ENCODE measurements around the gene ARHGDIB.

The ARHGDIB gene

DNA sequence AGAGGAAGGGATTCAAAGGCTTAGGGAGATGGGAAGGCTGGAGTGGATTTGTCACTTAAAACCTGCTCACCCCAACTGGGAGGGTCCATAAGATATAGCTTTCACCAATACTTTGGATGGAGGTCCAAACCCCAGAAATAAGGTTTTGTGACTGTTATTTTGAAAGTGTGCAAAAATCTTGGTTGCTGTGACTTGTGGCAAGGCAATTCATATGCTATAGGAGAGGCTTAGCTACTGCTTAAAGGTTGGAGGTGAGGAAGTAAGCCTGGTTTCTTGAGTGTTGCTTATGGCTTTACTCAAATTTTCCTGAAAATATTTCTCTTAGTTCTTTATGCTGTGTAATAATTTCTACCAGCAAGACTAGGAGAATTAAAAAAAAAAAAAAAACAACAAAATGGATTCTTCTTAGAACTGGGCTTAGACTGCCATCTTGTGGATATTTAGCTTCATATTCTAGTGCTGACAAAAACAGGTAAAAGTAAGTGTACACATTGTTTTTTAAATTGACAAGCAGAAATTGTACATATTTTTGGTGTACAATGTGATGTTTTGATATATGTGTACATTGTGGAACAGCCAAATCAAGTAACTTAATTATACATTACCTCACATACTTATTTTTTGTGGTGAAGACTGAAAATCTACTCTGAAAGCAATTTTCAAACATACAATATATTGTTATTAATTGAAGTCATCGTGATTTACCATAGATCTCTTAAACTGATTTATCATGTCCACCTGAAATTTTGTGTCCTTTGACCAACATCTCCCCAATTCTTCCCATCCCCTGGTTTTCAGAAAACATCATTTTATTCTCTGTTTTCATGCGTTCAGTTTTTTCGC, 34.4 kb upstream of the ARHGDIB start:
- H3K27ac ChIP-seq (ENCODE audit: low read depth, low read length) = no peak overlapping the region
- no peaks in the 10 kb centered on the region for H3K4me1 ChIP-seq (ENCODE audit: control insufficient read depth, insufficient read depth, low read length)
- no peak overlapping the region for H3K9ac ChIP-seq (ENCODE audit: low read depth, low read length)

DNA sequence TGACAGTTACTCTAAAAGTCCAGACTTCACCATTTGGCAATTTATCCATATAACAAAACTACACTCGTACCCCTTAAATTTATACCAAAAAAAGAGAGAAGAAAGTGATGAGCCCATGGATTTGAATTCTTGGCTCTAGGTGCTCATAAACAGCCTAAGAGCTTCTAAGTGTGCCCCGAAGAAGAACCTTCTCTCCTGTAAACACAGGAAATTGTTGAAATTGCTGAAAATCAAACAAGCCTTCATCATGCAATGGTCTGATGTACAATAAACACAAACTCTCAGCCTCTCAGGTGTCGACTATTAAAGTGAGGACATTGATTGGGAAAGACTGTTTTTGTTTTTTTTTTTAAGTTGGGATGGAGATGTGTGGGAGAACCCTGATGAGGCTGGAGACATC, 33.2 kb upstream of the ARHGDIB start:
- Histone ChIP-seq H3K27ac (ENCODE audit: low read depth, low read length) (no peak overlapping the region), H3K36me3 (ENCODE audit: control insufficient read depth, insufficient read depth, low read length) (no peaks in the 10 kb centered on the region), H3K27me3 (ENCODE audit: control insufficient read depth, insufficient read depth, low read length) (no peaks in the 10 kb centered on the region), H3K4me3 (ENCODE audit: low read depth, low read length) (no peak overlapping the region), H3K4me1 (ENCODE audit: control insufficient read depth, insufficient read depth, low read length) (no peaks in the 10 kb centered on the region), H3K9ac (ENCODE audit: low read depth, low read length) (no peak overlapping the region), H3K9me3 (ENCODE audit: control insufficient read depth, insufficient read depth, low read length) (no peaks in the 10 kb centered on the region)

More for the DNA sequence above, 34.4 kb upstream of the ARHGDIB start:
- H3K27me3 ChIP-seq (ENCODE audit: control insufficient read depth, insufficient read depth, low read length) = no peaks in the 10 kb centered on the region
- H3K4me3 ChIP-seq (ENCODE audit: low read depth, low read length) = no peak overlapping the region
- no peaks in the 10 kb centered on the region for H3K9me3 ChIP-seq (ENCODE audit: control insufficient read depth, insufficient read depth, low read length)
- no peaks in the 10 kb centered on the region for H3K36me3 ChIP-seq (ENCODE audit: control insufficient read depth, insufficient read depth, low read length)

DNA sequence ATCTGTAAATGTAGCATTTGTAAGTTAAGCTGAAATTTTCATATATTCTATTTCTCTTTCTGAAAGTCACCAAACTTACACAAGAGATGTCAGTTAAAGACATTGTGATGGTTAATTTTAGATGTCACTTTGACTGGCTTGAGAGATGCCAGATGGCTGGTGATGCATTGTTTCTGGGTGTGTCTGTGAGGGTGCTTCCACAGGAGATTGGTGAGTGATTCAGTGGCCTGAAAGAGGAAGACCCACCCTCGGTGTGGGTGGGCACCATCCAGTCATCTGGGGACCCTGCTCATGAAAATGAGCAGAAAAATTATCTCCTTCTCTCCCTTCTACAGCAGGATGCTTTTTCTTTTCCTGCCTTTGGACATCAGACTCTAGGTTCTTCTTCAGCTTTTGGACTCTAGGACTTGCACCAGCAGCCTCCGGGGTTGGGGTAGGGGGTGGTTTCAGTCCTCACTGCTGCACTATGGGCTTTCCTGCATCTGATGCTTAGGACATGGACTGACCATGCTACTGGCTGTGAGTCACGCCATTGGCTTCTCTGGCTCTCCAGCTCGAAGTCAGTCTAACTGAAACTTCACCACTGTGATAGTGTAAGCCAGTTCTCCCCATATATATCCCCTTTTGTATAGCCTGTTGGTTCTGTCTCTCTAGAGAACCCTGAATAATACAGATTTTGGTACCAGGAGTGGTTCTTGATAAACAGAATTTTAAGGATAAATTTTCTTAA, 32.3 kb upstream of the ARHGDIB start:
- no peak overlapping the region for H3K27ac ChIP-seq (ENCODE audit: low read depth, low read length)
- H3K4me1 ChIP-seq (ENCODE audit: control insufficient read depth, insufficient read depth, low read length) = no peaks in the 10 kb centered on the region
- no peaks in the 10 kb centered on the region for H3K27me3 ChIP-seq (ENCODE audit: control insufficient read depth, insufficient read depth, low read length)
- H3K4me3 ChIP-seq (ENCODE audit: low read depth, low read length) = no peak overlapping the region
- H3K9ac ChIP-seq (ENCODE audit: low read depth, low read length) = no peak overlapping the region
- H3K36me3 ChIP-seq (ENCODE audit: control insufficient read depth, insufficient read depth, low read length) = no peaks in the 10 kb centered on the region
- H3K9me3 ChIP-seq (ENCODE audit: control insufficient read depth, insufficient read depth, low read length) = no peaks in the 10 kb centered on the region

DNA sequence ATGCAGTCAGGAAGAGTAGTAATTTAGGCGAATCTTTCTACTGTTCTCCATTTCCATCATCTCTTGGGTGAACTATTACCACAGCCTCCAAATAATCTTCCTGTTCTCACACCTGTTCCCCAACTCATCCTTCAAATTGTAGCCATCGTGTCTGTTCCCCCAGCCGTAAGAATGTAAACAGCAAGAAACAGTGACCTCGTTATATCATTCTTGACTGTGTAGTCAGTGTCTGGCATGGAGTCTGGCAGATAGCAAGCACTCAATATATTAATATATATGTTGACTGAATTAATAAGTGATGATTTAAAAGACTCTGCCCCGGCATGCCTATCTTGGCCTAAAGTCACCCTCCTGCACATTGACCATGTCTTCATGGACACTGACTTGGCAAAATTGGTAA, 31.7 kb upstream of the ARHGDIB start:
- Histone ChIP-seq H3K27ac (ENCODE audit: low read depth, low read length) (no peak overlapping the region), H3K4me1 (ENCODE audit: control insufficient read depth, insufficient read depth, low read length) (no peaks in the 10 kb centered on the region), H3K4me3 (ENCODE audit: low read depth, low read length) (no peak overlapping the region), H3K9ac (ENCODE audit: low read depth, low read length) (no peak overlapping the region), H3K36me3 (ENCODE audit: control insufficient read depth, insufficient read depth, low read length) (no peaks in the 10 kb centered on the region), H3K9me3 (ENCODE audit: control insufficient read depth, insufficient read depth, low read length) (no peaks in the 10 kb centered on the region), H3K27me3 (ENCODE audit: control insufficient read depth, insufficient read depth, low read length) (no peaks in the 10 kb centered on the region)

DNA sequence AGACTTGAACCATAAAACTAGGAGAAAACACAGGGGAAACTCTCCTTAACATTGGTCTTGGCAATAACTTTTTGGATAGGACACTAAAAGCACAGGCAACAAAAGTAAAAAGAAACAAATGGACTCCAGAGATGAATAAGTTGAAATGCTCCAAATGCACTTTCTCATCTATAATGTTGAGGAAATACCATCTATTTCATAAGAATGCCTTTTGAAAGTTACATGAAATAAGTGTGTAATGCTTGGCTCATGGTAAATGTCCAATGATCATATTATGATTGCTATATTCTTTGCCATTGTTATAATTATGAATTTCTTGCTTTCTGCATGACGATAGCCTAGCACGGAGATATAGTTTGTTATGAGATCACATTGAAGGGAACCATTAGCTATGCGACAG, 31.3 kb upstream of the ARHGDIB start:
- Histone ChIP-seq H3K27me3 (ENCODE audit: control insufficient read depth, insufficient read depth, low read length) (no peaks in the 10 kb centered on the region), H3K4me3 (ENCODE audit: low read depth, low read length) (no peak overlapping the region), H3K9me3 (ENCODE audit: control insufficient read depth, insufficient read depth, low read length) (no peaks in the 10 kb centered on the region), H3K9ac (ENCODE audit: low read depth, low read length) (no peak overlapping the region), H3K4me1 (ENCODE audit: control insufficient read depth, insufficient read depth, low read length) (no peaks in the 10 kb centered on the region), H3K27ac (ENCODE audit: low read depth, low read length) (no peak overlapping the region), H3K36me3 (ENCODE audit: control insufficient read depth, insufficient read depth, low read length) (no peaks in the 10 kb centered on the region)

DNA sequence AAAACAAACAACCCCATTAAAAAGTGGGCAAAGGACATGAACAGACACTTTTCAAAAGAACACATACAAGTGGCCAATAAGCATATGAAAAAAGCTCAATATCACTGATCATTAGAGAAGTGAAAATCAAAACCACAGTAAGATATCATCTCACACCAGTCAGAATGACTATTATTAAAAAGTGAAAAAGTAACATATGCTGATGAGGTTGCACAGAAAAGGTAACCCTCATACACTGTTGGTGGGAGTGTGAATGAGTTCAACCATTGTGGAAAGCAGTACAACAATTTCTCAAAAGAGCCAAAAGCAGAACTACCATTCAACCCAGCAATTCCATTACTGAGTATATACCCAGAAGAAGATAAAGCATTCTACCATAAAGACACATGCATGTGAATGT, 29.7 kb upstream of the ARHGDIB start:
- Histone ChIP-seq H3K9ac (ENCODE audit: low read depth, low read length) (no peak overlapping the region), H3K9me3 (ENCODE audit: control insufficient read depth, insufficient read depth, low read length) (no peaks in the 10 kb centered on the region), H3K27ac (ENCODE audit: low read depth, low read length) (no peak overlapping the region), H3K4me1 (ENCODE audit: control insufficient read depth, insufficient read depth, low read length) (no peaks in the 10 kb centered on the region), H3K27me3 (ENCODE audit: control insufficient read depth, insufficient read depth, low read length) (no peaks in the 10 kb centered on the region), H3K36me3 (ENCODE audit: control insufficient read depth, insufficient read depth, low read length) (no peaks in the 10 kb centered on the region), H3K4me3 (ENCODE audit: low read depth, low read length) (no peak overlapping the region)

DNA sequence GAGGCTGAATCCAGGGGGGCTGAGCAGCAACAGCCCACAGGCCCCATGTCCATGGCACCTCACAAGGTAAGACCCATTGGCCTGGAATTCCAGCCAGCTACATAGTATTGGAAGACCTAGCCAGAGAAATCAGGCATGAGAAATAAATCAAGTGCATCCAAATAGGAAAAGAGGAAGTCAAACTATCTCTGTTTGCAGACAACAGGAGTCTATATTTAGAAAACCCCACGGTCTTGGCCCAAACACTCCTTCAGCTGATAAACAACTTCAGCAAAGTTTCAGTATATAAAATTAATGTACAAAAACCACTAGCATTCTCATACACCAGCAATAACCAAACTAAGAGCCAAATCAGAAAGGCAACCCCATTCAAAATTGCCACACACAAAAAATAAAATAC, 28.4 kb upstream of the ARHGDIB start:
- no peaks in the 10 kb centered on the region for H3K27me3 ChIP-seq (ENCODE audit: control insufficient read depth, insufficient read depth, low read length)
- no peaks in the 10 kb centered on the region for H3K36me3 ChIP-seq (ENCODE audit: control insufficient read depth, insufficient read depth, low read length)
- no peak overlapping the region for H3K27ac ChIP-seq (ENCODE audit: low read depth, low read length)
- H3K4me3 ChIP-seq (ENCODE audit: low read depth, low read length) = no peak overlapping the region
- H3K9me3 ChIP-seq (ENCODE audit: control insufficient read depth, insufficient read depth, low read length) = no peaks in the 10 kb centered on the region
- no peaks in the 10 kb centered on the region for H3K4me1 ChIP-seq (ENCODE audit: control insufficient read depth, insufficient read depth, low read length)
- no peak overlapping the region for H3K9ac ChIP-seq (ENCODE audit: low read depth, low read length)

DNA sequence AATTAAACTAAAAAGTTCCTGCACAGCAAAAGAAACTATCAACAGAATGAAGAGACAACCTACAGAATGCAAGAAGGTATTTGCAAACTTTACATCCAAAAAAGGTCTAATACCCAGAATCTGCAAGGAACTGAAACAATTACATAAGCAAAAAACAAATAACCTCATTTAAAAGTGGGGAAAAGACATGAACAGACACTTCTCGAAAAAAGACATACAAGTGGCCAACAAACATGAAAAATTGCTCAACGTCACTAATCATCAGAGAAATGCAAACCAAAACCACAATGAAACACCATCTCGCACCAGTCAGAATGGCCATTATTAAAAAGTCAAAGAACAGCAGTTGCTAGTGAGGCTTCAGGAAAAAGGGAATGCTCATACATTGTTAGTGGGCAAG, 26.6 kb upstream of the ARHGDIB start:
- H3K36me3 ChIP-seq (ENCODE audit: control insufficient read depth, insufficient read depth, low read length) = no peaks in the 10 kb centered on the region
- no peak overlapping the region for H3K27ac ChIP-seq (ENCODE audit: low read depth, low read length)
- H3K4me3 ChIP-seq (ENCODE audit: low read depth, low read length) = no peak overlapping the region
- no peaks in the 10 kb centered on the region for H3K4me1 ChIP-seq (ENCODE audit: control insufficient read depth, insufficient read depth, low read length)
- H3K9me3 ChIP-seq (ENCODE audit: control insufficient read depth, insufficient read depth, low read length) = no peaks in the 10 kb centered on the region
- no peaks in the 10 kb centered on the region for H3K27me3 ChIP-seq (ENCODE audit: control insufficient read depth, insufficient read depth, low read length)
- H3K9ac ChIP-seq (ENCODE audit: low read depth, low read length) = no peak overlapping the region

DNA sequence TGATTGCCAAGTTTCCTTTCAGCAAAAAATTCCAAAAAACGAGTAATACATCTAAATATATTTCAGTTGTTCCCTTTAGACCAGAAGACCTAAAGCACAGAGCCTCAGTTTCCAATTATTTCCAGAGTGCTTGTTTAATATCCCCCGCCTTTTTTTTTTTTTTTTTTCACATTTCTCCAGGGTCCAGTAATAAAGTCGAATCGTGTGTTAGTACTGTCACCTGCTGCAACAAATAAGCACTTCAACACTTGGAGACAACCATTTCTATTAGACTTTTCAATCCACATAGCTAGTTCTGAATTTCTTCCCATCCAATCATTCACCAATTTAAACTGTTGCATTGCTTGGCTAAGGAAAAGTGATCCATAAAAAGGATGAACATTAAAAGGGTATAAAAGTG, 25.0 kb upstream of the ARHGDIB start:
- no peak overlapping the region for H3K4me3 ChIP-seq (ENCODE audit: low read depth, low read length)
- no peaks in the 10 kb centered on the region for H3K27me3 ChIP-seq (ENCODE audit: control insufficient read depth, insufficient read depth, low read length)
- no peaks in the 10 kb centered on the region for H3K9me3 ChIP-seq (ENCODE audit: control insufficient read depth, insufficient read depth, low read length)
- no peak overlapping the region for H3K27ac ChIP-seq (ENCODE audit: low read depth, low read length)
- no peaks in the 10 kb centered on the region for H3K4me1 ChIP-seq (ENCODE audit: control insufficient read depth, insufficient read depth, low read length)
- H3K9ac ChIP-seq (ENCODE audit: low read depth, low read length) = no peak overlapping the region
- H3K36me3 ChIP-seq (ENCODE audit: control insufficient read depth, insufficient read depth, low read length) = no peaks in the 10 kb centered on the region

DNA sequence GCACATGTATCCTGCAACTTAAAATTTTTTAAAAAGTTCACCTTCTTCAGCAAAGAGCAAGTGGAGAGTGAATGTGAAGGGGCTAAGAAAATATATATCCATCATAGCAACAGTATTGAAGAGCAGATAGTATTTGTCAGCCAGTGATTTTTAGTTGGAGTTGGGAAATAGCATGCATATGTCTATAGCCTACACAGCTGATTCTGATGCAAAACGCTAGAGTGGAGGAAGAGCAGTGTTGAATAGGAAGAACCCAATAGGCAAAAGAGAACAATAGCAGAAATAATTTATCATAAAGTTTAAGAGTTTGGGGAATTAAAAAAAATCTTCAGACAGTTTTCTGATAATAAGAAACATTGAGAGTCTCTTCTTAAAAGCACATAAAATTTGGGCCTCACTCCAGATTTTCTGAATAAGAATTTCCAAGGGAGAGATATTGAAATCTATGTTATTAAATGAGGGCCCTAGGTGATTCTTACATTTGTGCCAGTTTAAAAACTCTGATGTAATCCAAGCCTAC, 23.4 kb upstream of the ARHGDIB start:
- H3K9ac ChIP-seq (ENCODE audit: low read depth, low read length) = no peak overlapping the region
- H3K4me3 ChIP-seq (ENCODE audit: low read depth, low read length) = no peak overlapping the region
- H3K36me3 ChIP-seq (ENCODE audit: control insufficient read depth, insufficient read depth, low read length) = no peaks in the 10 kb centered on the region
- no peaks in the 10 kb centered on the region for H3K4me1 ChIP-seq (ENCODE audit: control insufficient read depth, insufficient read depth, low read length)
- no peak overlapping the region for H3K27ac ChIP-seq (ENCODE audit: low read depth, low read length)
- H3K27me3 ChIP-seq (ENCODE audit: control insufficient read depth, insufficient read depth, low read length) = no peaks in the 10 kb centered on the region
- H3K9me3 ChIP-seq (ENCODE audit: control insufficient read depth, insufficient read depth, low read length) = no peaks in the 10 kb centered on the region

DNA sequence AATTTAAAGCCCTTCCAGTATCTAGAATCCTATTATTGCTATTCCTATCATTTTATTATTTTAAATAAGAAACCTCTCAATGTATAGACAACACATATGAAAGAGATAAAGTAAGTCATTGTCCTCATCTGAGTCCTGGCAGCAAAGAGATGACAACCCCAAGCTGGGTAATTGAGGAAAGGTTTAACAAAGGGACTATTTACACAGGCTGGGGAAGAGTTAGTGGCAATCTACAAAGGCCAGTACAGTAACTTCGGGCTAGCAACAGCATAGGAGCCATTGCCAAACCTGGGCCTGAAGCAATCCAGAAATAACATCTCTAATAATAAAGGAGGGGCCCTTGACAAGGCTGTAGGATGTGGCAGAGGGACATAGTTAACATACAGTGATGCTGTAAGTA, 22.6 kb upstream of the ARHGDIB start:
- no peak overlapping the region for H3K27ac ChIP-seq (ENCODE audit: low read depth, low read length)
- H3K27me3 ChIP-seq (ENCODE audit: control insufficient read depth, insufficient read depth, low read length) = no peaks in the 10 kb centered on the region
- no peaks in the 10 kb centered on the region for H3K36me3 ChIP-seq (ENCODE audit: control insufficient read depth, insufficient read depth, low read length)
- H3K4me1 ChIP-seq (ENCODE audit: control insufficient read depth, insufficient read depth, low read length) = no peaks in the 10 kb centered on the region
- no peak overlapping the region for H3K4me3 ChIP-seq (ENCODE audit: low read depth, low read length)
- no peaks in the 10 kb centered on the region for H3K9me3 ChIP-seq (ENCODE audit: control insufficient read depth, insufficient read depth, low read length)
- H3K9ac ChIP-seq (ENCODE audit: low read depth, low read length) = no peak overlapping the region
